ENCODE data around the gene MYH11.
A peak's percentile ranks its signal among the peaks of the same experiment; 100 is the strongest.

Gene MYH11

GRCh38 chr16:15856901-15857698 is at the start of gene MYH11:
Gene MYH11, minus strand, starts transcription at chr16:15857028. Its CDS starts 18,776 bp downstream, at chr16:15838252.
- DNase-seq = no peak
- in situ Hi-C loops (cut with HindIII; ENCODE audit: low pct_ligation_motif_present, low pct_unique_long_range_greater_than_20kb, low sequenced_read_pairs) = no loop called here

- DNase-seq = no peak
- in situ Hi-C loops (cut with HindIII; ENCODE audit: low pct_ligation_motif_present, low pct_unique_long_range_greater_than_20kb, low sequenced_read_pairs) = no loop called here
Measured at GRCh38 chr16:15906439-15906838, 49.6 kb upstream of the MYH11 start.

GRCh38 chr16:15903960-15904359 is 47.1 kb upstream of the MYH11 start:
- in situ Hi-C loops (cut with HindIII; ENCODE audit: low pct_ligation_motif_present, low pct_unique_long_range_greater_than_20kb, low sequenced_read_pairs) = no loop called here
- no peak for DNase-seq

GRCh38 chr16:15900901-15901500 is 44.2 kb upstream of the MYH11 start:
- in situ Hi-C loops (cut with HindIII; ENCODE audit: low pct_ligation_motif_present, low pct_unique_long_range_greater_than_20kb, low sequenced_read_pairs) = no loop called here
- no peak for DNase-seq

GRCh38 chr16:15900357-15900756 is 43.5 kb upstream of the MYH11 start:
- in situ Hi-C loops (cut with HindIII; ENCODE audit: low pct_ligation_motif_present, low pct_unique_long_range_greater_than_20kb, low sequenced_read_pairs) = no loop called here
- DNase-seq = no peak

- in situ Hi-C loops (cut with HindIII; ENCODE audit: low pct_ligation_motif_present, low pct_unique_long_range_greater_than_20kb, low sequenced_read_pairs) = no loop called here
- peak; percentile 98 for DNase-seq
Measured at GRCh38 chr16:15899538-15900100, 42.8 kb upstream of the MYH11 start.

- in situ Hi-C loops (cut with HindIII; ENCODE audit: low pct_ligation_motif_present, low pct_unique_long_range_greater_than_20kb, low sequenced_read_pairs) = no loop called here
- DNase-seq = no peak
Measured at GRCh38 chr16:15898654-15899053, 41.8 kb upstream of the MYH11 start.

- in situ Hi-C loops (cut with HindIII; ENCODE audit: low pct_ligation_motif_present, low pct_unique_long_range_greater_than_20kb, low sequenced_read_pairs) = no loop called here
Measured at GRCh38 chr16:15897834-15898254, 41.0 kb upstream of the MYH11 start.

GRCh38 chr16:15897121-15897780 is 40.4 kb upstream of the MYH11 start:
- in situ Hi-C loops (cut with HindIII; ENCODE audit: low pct_ligation_motif_present, low pct_unique_long_range_greater_than_20kb, low sequenced_read_pairs) = no loop called here
- DNase-seq = peak; percentile 14

More at GRCh38 chr16:15897834-15898254, 41.0 kb upstream of the MYH11 start:
- DNase-seq = peak; percentile 64

GRCh38 chr16:15894571-15895374 is 37.9 kb upstream of the MYH11 start:
- in situ Hi-C loops (cut with HindIII; ENCODE audit: low pct_ligation_motif_present, low pct_unique_long_range_greater_than_20kb, low sequenced_read_pairs) = no loop called here
- no peak for DNase-seq

- in situ Hi-C loops (cut with HindIII; ENCODE audit: low pct_ligation_motif_present, low pct_unique_long_range_greater_than_20kb, low sequenced_read_pairs) = no loop called here
- no peak for DNase-seq
Measured at GRCh38 chr16:15891508-15891907, 34.7 kb upstream of the MYH11 start.

GRCh38 chr16:15888072-15888976 is 31.5 kb upstream of the MYH11 start, which contains the start of gene CEP20:
Gene CEP20, minus strand, starts transcription at chr16:15888603. Its CDS starts 18 bp downstream, at chr16:15888585.
- in situ Hi-C loops (cut with HindIII; ENCODE audit: low pct_ligation_motif_present, low pct_unique_long_range_greater_than_20kb, low sequenced_read_pairs) = no loop called here
- peak; percentile 100 for DNase-seq

- in situ Hi-C loops (cut with HindIII; ENCODE audit: low pct_ligation_motif_present, low pct_unique_long_range_greater_than_20kb, low sequenced_read_pairs) = no loop called here
- no peak for DNase-seq
Measured at GRCh38 chr16:15887283-15887682, 30.5 kb upstream of the MYH11 start.

GRCh38 chr16:15886078-15886477 is 29.2 kb upstream of the MYH11 start:
- DNase-seq = no peak
- in situ Hi-C loops (cut with HindIII; ENCODE audit: low pct_ligation_motif_present, low pct_unique_long_range_greater_than_20kb, low sequenced_read_pairs) = no loop called here

GRCh38 chr16:15885560-15886001 is 28.8 kb upstream of the MYH11 start:
- no peak for DNase-seq
- in situ Hi-C loops (cut with HindIII; ENCODE audit: low pct_ligation_motif_present, low pct_unique_long_range_greater_than_20kb, low sequenced_read_pairs) = no loop called here

- no peak for DNase-seq
- in situ Hi-C loops (cut with HindIII; ENCODE audit: low pct_ligation_motif_present, low pct_unique_long_range_greater_than_20kb, low sequenced_read_pairs) = no loop called here
Measured at GRCh38 chr16:15882563-15882962, 25.7 kb upstream of the MYH11 start.

GRCh38 chr16:15881794-15882379 is 25.1 kb upstream of the MYH11 start:
- in situ Hi-C loops (cut with HindIII; ENCODE audit: low pct_ligation_motif_present, low pct_unique_long_range_greater_than_20kb, low sequenced_read_pairs) = no loop called here
- DNase-seq = no peak
